H9 (cell line): Measurements from ENCODE around the gene OTX2. TPM values are rescaled to one million over a fixed set of nuclear protein-coding genes. Genes with fewer than 3 reads are reported as not detected.

ENCODE experiments used
- DNase-seq: peaks from one replicate; pipeline ENCODE4 v3.0.0-alpha.2; 2017
- H2AFZ ChIP-seq: one replicate; pipeline ENCODE4 v1.6.1; 2013; ENCODE audit warnings: mild to moderate bottlenecking, low read length, control low read depth, moderate library complexity
- H2AK5ac ChIP-seq: 2 replicates; pipeline ENCODE4 v1.6.1; 2013; ENCODE audit warnings: low read length, control low read depth, mixed read lengths; ENCODE audit not compliant: insufficient read length
- H2BK120ac ChIP-seq: one replicate; pipeline ENCODE4 v1.6.1; 2013; ENCODE audit warnings: low read depth, mild to moderate bottlenecking, low read length, control low read depth, inconsistent platforms; ENCODE audit not compliant: poor library complexity, severe bottlenecking
- H2BK12ac ChIP-seq: 2 replicates; pipeline ENCODE4 v1.6.1; 2013; ENCODE audit warnings: low read length, control low read depth, mixed read lengths, low read depth; ENCODE audit not compliant: insufficient read length
- H2BK15ac ChIP-seq: 2 replicates; pipeline ENCODE4 v1.6.1; 2013; ENCODE audit warnings: low read depth, low read length, control low read depth
- H2BK20ac ChIP-seq: one replicate; pipeline ENCODE4 v1.6.1; 2013; ENCODE audit warnings: low read depth, mild to moderate bottlenecking, low read length, control low read depth, inconsistent platforms; ENCODE audit not compliant: poor library complexity, severe bottlenecking
- H2BK5ac ChIP-seq: 2 replicates; pipeline ENCODE4 v1.6.1; 2013; ENCODE audit warnings: low read length, control low read depth, mixed read lengths; ENCODE audit not compliant: insufficient read length
- H3K14ac ChIP-seq: 2 replicates; pipeline ENCODE4 v1.6.1; 2013; ENCODE audit warnings: low read length, control low read depth; ENCODE audit not compliant: insufficient read depth
- H3K18ac ChIP-seq: 2 replicates; pipeline ENCODE4 v1.6.1; 2013; ENCODE audit warnings: low read depth, mild to moderate bottlenecking, mixed read lengths, low read length, control low read depth; ENCODE audit not compliant: insufficient read length
- H3K23ac ChIP-seq: 2 replicates; pipeline ENCODE4 v1.6.1; 2013; ENCODE audit warnings: low read length, control low read depth, mixed read lengths, low read depth; ENCODE audit not compliant: insufficient read length
- H3K23me2 ChIP-seq: 2 replicates; pipeline ENCODE4 v1.6.1; 2013; ENCODE audit warnings: low read depth, mild to moderate bottlenecking, mixed read lengths, low read length, control low read depth; ENCODE audit not compliant: insufficient read length, poor library complexity, severe bottlenecking
- H3K27ac ChIP-seq: 2 replicates; pipeline ENCODE4 v1.5.1; 2013; ENCODE audit warnings: low read length, control low read depth, mixed read lengths, low read depth; ENCODE audit not compliant: insufficient read length
- H3K27me3 ChIP-seq: 2 replicates; pipeline ENCODE4 v1.6.1; 2013; ENCODE audit warnings: low read length, control low read depth, inconsistent platforms; ENCODE audit not compliant: insufficient read depth
- H3K4ac ChIP-seq: 2 replicates; pipeline ENCODE4 v1.6.1; 2013; ENCODE audit warnings: low read depth, mild to moderate bottlenecking, control low read depth, inconsistent platforms, low read length, moderate library complexity
- H3K4me1 ChIP-seq: 2 replicates; pipeline ENCODE4 v1.6.1; 2013; ENCODE audit warnings: low read length, control low read depth, inconsistent platforms; ENCODE audit not compliant: insufficient read depth
- H3K4me2 ChIP-seq: 2 replicates; pipeline ENCODE4 v1.6.1; 2013; ENCODE audit warnings: low read length, control low read depth, mixed read lengths; ENCODE audit not compliant: insufficient read length, insufficient read depth
- H3K56ac ChIP-seq: 2 replicates; pipeline ENCODE4 v1.6.1; 2013; ENCODE audit warnings: low read depth, mild to moderate bottlenecking, mixed read lengths, low read length, control low read depth; ENCODE audit not compliant: insufficient read length
- H3K79me1 ChIP-seq: 2 replicates; pipeline ENCODE4 v1.6.1; 2013; ENCODE audit warnings: low read depth, mild to moderate bottlenecking, moderate library complexity, low read length, control low read depth, inconsistent platforms; ENCODE audit not compliant: insufficient read depth, poor library complexity, severe bottlenecking
- H3K79me2 ChIP-seq: 2 replicates; pipeline ENCODE4 v1.6.1; 2013; ENCODE audit warnings: low read length, control low read depth, inconsistent platforms; ENCODE audit not compliant: insufficient read depth
- H3K9ac ChIP-seq: 2 replicates; pipeline ENCODE4 v1.6.1; 2013; ENCODE audit warnings: low read length, control low read depth, mixed read lengths; ENCODE audit not compliant: insufficient read length; ENCODE audit errors: extremely low read depth
- H3K9me3 ChIP-seq: one replicate; pipeline ENCODE4 v1.6.1; 2013; ENCODE audit warnings: low read depth, low read length, inconsistent platforms; ENCODE audit not compliant: control insufficient read depth
- H3T11ph ChIP-seq: one replicate; pipeline ENCODE4 v1.6.1; 2013; ENCODE audit warnings: mild to moderate bottlenecking, low read length, control low read depth, inconsistent platforms
- H4K20me1 ChIP-seq: one replicate; pipeline ENCODE4 v1.6.1; 2013; ENCODE audit not compliant: control insufficient read depth, insufficient read length, insufficient read depth
- H4K5ac ChIP-seq: 2 replicates; pipeline ENCODE4 v1.6.1; 2013; ENCODE audit warnings: low read depth, mild to moderate bottlenecking, mixed read lengths, low read length, control low read depth; ENCODE audit not compliant: insufficient read length
- H4K8ac ChIP-seq: replicated peaks from 2 replicates; pipeline ENCODE4 v1.6.1; 2013; ENCODE audit warnings: low read length, control low read depth, mixed read lengths, low read depth; ENCODE audit not compliant: insufficient read length
- H4K91ac ChIP-seq: 2 replicates; pipeline ENCODE4 v1.6.1; 2013; ENCODE audit warnings: low read depth, mild to moderate bottlenecking, moderate library complexity, mixed read lengths, low read length, control low read depth; ENCODE audit not compliant: insufficient read length
- H3K27ac Mint-ChIP-seq, 3 experiments: 2 replicates in 2 of 3; 3 replicates in 1 of 3; pipeline ENCODE4 v1.8.0; 2020 to 2021; ENCODE audit warnings: mixed read lengths in 3 of 3, mild to moderate bottlenecking in 1 of 3, moderate library complexity in 1 of 3
- H3K27me3 Mint-ChIP-seq: 2 replicates; pipeline ENCODE4 v1.8.0; 2021; ENCODE audit warnings: low read depth, mild to moderate bottlenecking, moderate library complexity, mixed read lengths
- H3K36me3 Mint-ChIP-seq, 3 experiments: 2 replicates in 2 of 3; 3 replicates in 1 of 3; pipeline ENCODE4 v1.8.0; 2020 to 2021; ENCODE audit warnings: low read depth in 3 of 3, mixed read lengths in 3 of 3; ENCODE audit not compliant: insufficient read depth in 1 of 3
- H3K4me1 Mint-ChIP-seq, 2 experiments: 2 replicates each; pipeline ENCODE4 v1.8.0; 2020; ENCODE audit warnings: mixed read lengths in 2 of 2
- H3K4me3 Mint-ChIP-seq, 2 experiments: 2 replicates in 1 of 2; 3 replicates in 1 of 2; pipeline ENCODE4 v1.8.0; 2020 to 2021; ENCODE audit warnings: mild to moderate bottlenecking in 2 of 2, mixed read lengths in 2 of 2, moderate library complexity in 1 of 2
- H3K9me3 Mint-ChIP-seq, 2 experiments: 2 replicates in 1 of 2; 3 replicates in 1 of 2; pipeline ENCODE4 v1.8.0; 2020; ENCODE audit warnings: mild to moderate bottlenecking in 2 of 2, mixed read lengths in 2 of 2, moderate library complexity in 1 of 2
- WGBS: extraction: QIAGEN DNeasy Blood & Tissue Kit; methylation state at CpG from one replicate; pipeline ENCODE4 v1.1.7; 2013; ENCODE audit warnings: missing lambda C conversion rate, low lambda C conversion rate, mixed read lengths; ENCODE audit not compliant: insufficient read length; ENCODE audit errors: extremely low coverage; 5-methylcytosine and 5-hydroxymethylcytosine counted together
- total RNA-seq: library from RNA; stranded (reverse); gene quantifications from 2 replicates; pipeline ENCODE4 v1.2.1, GENCODE V29; 2021
- TF ChIP-seq, protein P1 (sequence below): fragments of 200-600 bp; sonication (generic); conservative IDR thresholded peaks from 3 replicates; pipeline ENCODE4 v1.8.0; 2021; ENCODE audit warnings: antibody characterized with exemption, mild to moderate bottlenecking

The OTX2 gene
- total RNA-seq, 1 experiment from 2014 or later = 193 TPM

DNA sequence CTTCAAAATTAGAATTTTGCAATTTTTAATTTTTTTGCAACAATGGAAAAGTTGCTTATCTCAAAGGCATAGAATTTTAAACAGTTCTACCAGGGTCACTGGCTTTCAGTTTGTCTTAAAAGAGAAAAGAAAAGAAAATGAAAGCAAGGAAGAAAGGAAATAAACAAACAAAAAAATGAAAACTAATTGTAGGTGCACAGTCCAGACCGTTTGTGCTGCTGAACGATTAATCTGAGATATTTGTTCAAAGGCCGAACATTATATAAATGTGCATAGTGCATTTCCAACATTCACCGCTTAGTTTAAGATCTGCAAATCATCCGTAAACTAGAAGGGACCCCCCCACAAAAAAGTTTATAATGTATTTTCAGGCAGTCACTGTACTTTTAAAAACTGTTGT lies 5.5 kb upstream of the OTX2 start:
- H3K27ac Mint-ChIP-seq = no peak overlapping the region
- no peak overlapping the region for H3K23ac ChIP-seq
- no peak for DNase-seq
- H3K4me2 ChIP-seq = no peak overlapping the region
- peak overlapping the region in 1 of 2 experiments; percentile 67; a peak in 1 of 5 replicates for H3K4me3 Mint-ChIP-seq
- no peak overlapping the region for H2BK15ac ChIP-seq
- H2BK20ac ChIP-seq = no peak overlapping the region
- H3K27me3 Mint-ChIP-seq = peaks cover 98% of the 10 kb centered on the region
- no peak overlapping the region for H3K56ac ChIP-seq
- no peaks in the 10 kb centered on the region for H4K20me1 ChIP-seq
- H4K8ac ChIP-seq = no peak overlapping the region
- H2BK120ac ChIP-seq = no peak overlapping the region
- H3K14ac ChIP-seq = no peak overlapping the region
- no peak overlapping the region for H3K18ac ChIP-seq
- no CpG with 5 or more reads among the region's 5 CpGs for WGBS
- no peak overlapping the region for H4K91ac ChIP-seq
- TF ChIP-seq, protein P1, sequence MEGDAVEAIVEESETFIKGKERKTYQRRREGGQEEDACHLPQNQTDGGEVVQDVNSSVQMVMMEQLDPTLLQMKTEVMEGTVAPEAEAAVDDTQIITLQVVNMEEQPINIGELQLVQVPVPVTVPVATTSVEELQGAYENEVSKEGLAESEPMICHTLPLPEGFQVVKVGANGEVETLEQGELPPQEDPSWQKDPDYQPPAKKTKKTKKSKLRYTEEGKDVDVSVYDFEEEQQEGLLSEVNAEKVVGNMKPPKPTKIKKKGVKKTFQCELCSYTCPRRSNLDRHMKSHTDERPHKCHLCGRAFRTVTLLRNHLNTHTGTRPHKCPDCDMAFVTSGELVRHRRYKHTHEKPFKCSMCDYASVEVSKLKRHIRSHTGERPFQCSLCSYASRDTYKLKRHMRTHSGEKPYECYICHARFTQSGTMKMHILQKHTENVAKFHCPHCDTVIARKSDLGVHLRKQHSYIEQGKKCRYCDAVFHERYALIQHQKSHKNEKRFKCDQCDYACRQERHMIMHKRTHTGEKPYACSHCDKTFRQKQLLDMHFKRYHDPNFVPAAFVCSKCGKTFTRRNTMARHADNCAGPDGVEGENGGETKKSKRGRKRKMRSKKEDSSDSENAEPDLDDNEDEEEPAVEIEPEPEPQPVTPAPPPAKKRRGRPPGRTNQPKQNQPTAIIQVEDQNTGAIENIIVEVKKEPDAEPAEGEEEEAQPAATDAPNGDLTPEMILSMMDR = no peak
- no peak overlapping the region for H2AK5ac ChIP-seq
- H3K4me1 Mint-ChIP-seq = peaks cover 58 to 59% of the 10 kb centered on the region in 2 experiments
- peaks cover 6% of the 10 kb centered on the region for H3K4me1 ChIP-seq
- no peaks in the 10 kb centered on the region for H3K79me1 ChIP-seq
- H3K27ac ChIP-seq = no peak overlapping the region
- H2BK5ac ChIP-seq = no peak overlapping the region
- no peaks in the 10 kb centered on the region for H3K9me3 ChIP-seq
- H2BK12ac ChIP-seq = no peak overlapping the region
- H4K5ac ChIP-seq = no peak overlapping the region
- H3K9me3 Mint-ChIP-seq = no peaks in the 10 kb centered on the region; a peak in 1 of 5 replicates
- no peak overlapping the region for H3T11ph ChIP-seq
- no peak overlapping the region for H3K4ac ChIP-seq
- no peak overlapping the region for H3K9ac ChIP-seq
- peaks cover 33% of the 10 kb centered on the region for H3K23me2 ChIP-seq
- H3K36me3 Mint-ChIP-seq = no peaks in the 10 kb centered on the region
- H3K79me2 ChIP-seq = no peaks in the 10 kb centered on the region
- H2AFZ ChIP-seq = no peak overlapping the region
- peaks cover 63% of the 10 kb centered on the region for H3K27me3 ChIP-seq
